Measurements from ENCODE around the gene CPT1B. TPM values are rescaled to one million over a fixed set of nuclear protein-coding genes. Genes with fewer than 3 reads are reported as not detected.

CPT1B gene
- total and polyA plus RNA-seq, 2 experiments from 2014 or later, result 5.6 to 14.4 TPM

DNA sequence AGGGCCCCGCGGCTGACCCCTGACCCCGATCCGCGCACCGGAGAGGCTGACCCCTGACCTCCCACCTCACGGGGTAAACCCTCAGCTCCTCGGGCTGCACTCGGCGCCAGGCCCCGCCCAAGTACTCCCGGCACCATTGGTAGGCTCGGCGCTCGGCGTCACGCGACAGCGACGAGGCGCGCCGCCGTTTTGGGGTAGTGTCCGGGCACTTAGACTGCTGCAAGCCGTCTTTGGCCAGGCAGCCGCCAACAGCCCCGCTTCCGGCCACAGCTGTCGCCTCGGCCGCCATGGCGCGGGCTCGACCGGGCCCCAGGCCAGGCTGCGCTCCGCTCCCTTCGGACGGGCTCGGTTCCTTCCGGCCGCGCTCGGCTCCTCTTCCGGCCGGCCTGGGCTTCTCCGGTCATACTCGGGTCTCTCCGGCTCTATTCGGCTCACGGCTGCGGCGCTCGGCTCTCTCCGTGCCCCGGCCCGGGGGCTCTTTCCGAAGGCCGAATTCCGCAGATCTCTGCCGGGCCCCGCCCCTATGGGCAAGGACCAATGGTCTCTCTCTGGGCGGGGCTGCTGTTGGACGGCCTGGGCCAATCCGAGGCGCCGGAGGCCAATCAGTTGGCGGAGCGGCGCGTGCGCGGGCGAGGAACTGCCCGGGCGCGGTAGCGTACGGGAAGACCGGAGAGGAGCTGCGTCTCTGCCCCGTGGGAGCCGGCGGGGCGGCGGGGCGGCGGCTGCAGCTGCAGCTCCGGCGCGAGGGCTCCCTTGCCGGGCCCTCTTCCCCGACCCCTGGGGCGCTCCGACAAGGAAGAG is 4.5 kb upstream of the CPT1B start, which contains the start of gene CHKB:
Gene CHKB, minus strand, starts transcription at position 357 of the 801 bp plus-strand sequence. Its CDS starts 68 bp downstream, at position 289.
- Histone ChIP-seq H3K4me1 (ENCODE audit: insufficient read depth) (peaks cover 8% of the 10 kb centered on the region), H3K36me3 (ENCODE audit: insufficient read depth) (no peaks in the 10 kb centered on the region), H2AFZ (peak within 1 kb of the TSS; percentile 90), H4K20me1 (replicated peaks; ENCODE audit: insufficient read depth) (peaks cover 3% of the 10 kb centered on the region; the same call in 1 of the 2 replicates), H3K4me2 (peak within 1 kb of the TSS; percentile 91), H3K4me3 (peak within 1 kb of the TSS; percentile 78), H3K27me3 (ENCODE audit: insufficient read depth) (0 out of 2 replicates have a peak, but pooled peaks cover 6% of the 10 kb centered on the region), H3K27ac (ENCODE audit: low read depth) (peak within 1 kb of the TSS; percentile 91), H3F3A (replicated peaks; ENCODE audit: low read depth) (peaks cover 12% of the 10 kb centered on the region), H3K9me2 (ENCODE audit: insufficient read depth) (no peaks in the 10 kb centered on the region), H3K79me2 (replicated peaks; ENCODE audit: insufficient read depth) (no peaks in the 10 kb centered on the region)
- no peaks in the 10 kb centered on the region for H3K9me3 Mint-ChIP-seq
- H3K27ac Mint-ChIP-seq, result peak within 1 kb of the TSS; percentile 90
- TF ChIP-seq JUNB (IDR thresholded peaks at IDR 0.05; ENCODE audit: unreplicated experiment) (no peak), CREB1 (CRISPR knock-in tag; IDR thresholded peaks at IDR 0.05; ENCODE audit: low read depth) (peak; percentile 86), POLR2AphosphoS5 (IDR thresholded peaks at IDR 0.05; ENCODE audit: low read depth) (peak; percentile 64)
- peak within 1 kb of the TSS; percentile 86 for H3K4me3 Mint-ChIP-seq
- DNase-seq (ENCODE audit: low spot score) (peak; percentile 99), ATAC-seq (peak; percentile 89)
- peaks cover 7% of the 10 kb centered on the region for H3K4me1 Mint-ChIP-seq
- no peaks in the 10 kb centered on the region; the same call in 2 of the 3 replicates for H3K36me3 Mint-ChIP-seq (ENCODE audit: low read depth)
- H3K27me3 Mint-ChIP-seq (ENCODE audit: insufficient read depth, low read depth, poor library complexity), result peaks cover 8% of the 10 kb centered on the region

DNA sequence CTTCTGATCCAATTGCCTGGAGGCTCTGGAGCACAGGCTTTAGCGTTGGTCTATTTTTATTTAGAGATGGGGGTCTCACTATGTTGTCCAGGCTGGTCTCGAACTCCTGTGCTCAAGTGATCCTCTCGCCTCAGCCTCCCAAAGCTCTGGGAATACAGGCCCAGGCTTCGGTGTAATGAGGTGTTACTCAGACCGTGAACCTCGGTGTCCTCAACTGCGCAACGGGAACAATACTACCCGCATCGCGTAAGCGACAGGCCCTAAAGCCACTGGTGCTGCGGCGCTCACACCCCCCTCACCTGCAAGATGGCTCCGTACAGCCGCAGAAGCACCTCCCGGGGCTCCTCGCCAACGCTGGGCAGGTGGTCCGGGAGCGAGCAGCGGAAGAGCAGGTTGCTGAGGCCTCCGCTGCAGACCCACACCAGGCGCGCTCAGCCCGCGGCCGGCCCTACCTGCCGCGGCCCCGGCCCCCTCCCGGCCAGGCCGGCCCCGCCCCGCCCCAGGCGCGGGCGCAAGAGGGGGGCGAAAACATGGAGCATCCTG is 3.8 kb upstream of the CPT1B start:
- Histone ChIP-seq H3K27me3 (ENCODE audit: insufficient read depth) (0 out of 2 replicates have a peak, but pooled peaks cover 6% of the 10 kb centered on the region), H3K4me3 (peak overlapping the region; percentile 78), H2AFZ (peak overlapping the region; percentile 90; the same call in 1 of the 2 replicates), H3K79me2 (replicated peaks; ENCODE audit: insufficient read depth) (no peaks in the 10 kb centered on the region), H3K4me1 (ENCODE audit: insufficient read depth) (peaks cover 8% of the 10 kb centered on the region), H3K27ac (ENCODE audit: low read depth) (peak overlapping the region; percentile 91), H3K4me2 (peak overlapping the region; percentile 91), H3K36me3 (ENCODE audit: insufficient read depth) (no peaks in the 10 kb centered on the region), H3K9me2 (ENCODE audit: insufficient read depth) (no peaks in the 10 kb centered on the region), H3F3A (replicated peaks; ENCODE audit: low read depth) (peaks cover 12% of the 10 kb centered on the region), H4K20me1 (replicated peaks; ENCODE audit: insufficient read depth) (peaks cover 3% of the 10 kb centered on the region; the same call in 1 of the 2 replicates)
- DNase-seq (ENCODE audit: low spot score), result no peak
- peak overlapping the region; percentile 86 for H3K4me3 Mint-ChIP-seq
- H3K4me1 Mint-ChIP-seq, result peaks cover 7% of the 10 kb centered on the region
- H3K36me3 Mint-ChIP-seq (ENCODE audit: low read depth), result peaks cover 2% of the 10 kb centered on the region; the same call in 2 of the 3 replicates
- peak overlapping the region; percentile 86 for H3K27ac Mint-ChIP-seq
- no peak; the same call in 2 of the 3 replicates for ATAC-seq
- peaks cover 11% of the 10 kb centered on the region for H3K27me3 Mint-ChIP-seq (ENCODE audit: insufficient read depth, low read depth, poor library complexity)
- H3K9me3 Mint-ChIP-seq, result no peaks in the 10 kb centered on the region
- no peak for TF ChIP-seq JUNB (IDR thresholded peaks at IDR 0.05; ENCODE audit: unreplicated experiment)
- no peak for TF ChIP-seq ZNF114 (CRISPR knock-in tag; IDR thresholded peaks at IDR 0.05)
- TF ChIP-seq EZH2 (IDR thresholded peaks at IDR 0.05; ENCODE audit: low read depth, unreplicated experiment), result no peak
- TF ChIP-seq ZNF462 (CRISPR knock-in tag; IDR thresholded peaks at IDR 0.05), result no peak
- TF ChIP-seq EZH2phosphoT487 (IDR thresholded peaks at IDR 0.05; ENCODE audit: unreplicated experiment), result no peak
- TF ChIP-seq ZNF331 (CRISPR knock-in tag; IDR thresholded peaks at IDR 0.05; ENCODE audit: low read depth), result no peak
- no peak for TF ChIP-seq STAT1 (IDR thresholded peaks at IDR 0.05; ENCODE audit: unreplicated experiment)
- TF ChIP-seq CREB1 (CRISPR knock-in tag; IDR thresholded peaks at IDR 0.05; ENCODE audit: low read depth), result no peak
- no peak for TF ChIP-seq NANOG (IDR thresholded peaks at IDR 0.05; ENCODE audit: borderline replicate concordance)
- no peak for TF ChIP-seq ETS1 (IDR thresholded peaks at IDR 0.05)

Measured in GM23338 (cell line).